HepG2 (cell line): ENCODE results near the gene TAPBP. TPM values are rescaled to one million over a fixed set of nuclear protein-coding genes. Genes with fewer than 3 reads are reported as not detected.
A peak's percentile ranks its signal among the peaks of the same experiment; 100 is the strongest.

ENCODE experiments used
- ATAC-seq: fragments of 200-7000 bp; cut with Tn5 transposase; 3 replicates; pipeline ENCODE4 v1.9.1; 2020; ENCODE audit warnings: mild to moderate bottlenecking, moderate library complexity
- BruUV-seq: library from RNA; stranded (reverse); fragments of 400-500 nt; replicated peaks from 2 replicates; lab custom pipeline; 2021; lab: Mats Ljungman, UMichigan
- CTCF ChIA-PET: fragments of 300-600 bp; formaldehyde crosslinking; extraction: SDS; loops from one replicate; lab custom pipeline; 2021; ENCODE audit warnings: low total read pairs, inconsistent platforms, low intra/inter-chr PET ratio; lab: Yijun Ruan, JAX
- POLR2A ChIA-PET: fragments of 350-600 bp; sonication (Branson Sonifier 250); formaldehyde crosslinking; loops from one replicate; lab custom pipeline; 2020; ENCODE audit warnings: antibody characterized with exemption, inconsistent platforms; lab: Yijun Ruan, JAX
- DNase-seq: peaks from one replicate; pipeline ENCODE4 v3.0.0-alpha.2; 2015; ENCODE audit warnings: low spot score
- FAIRE-seq: peaks from 3 replicates; lab custom pipeline; 2011; peaks lifted over from hg19 to GRCh38; lab: Jason Lieb, UNC
- H2AFZ ChIP-seq: one replicate; pipeline ENCODE4 v1.6.1; 2011; ENCODE audit warnings: low read length, inconsistent platforms
- H3K27ac ChIP-seq: fragments of 300-600 bp; 3 replicates; pipeline ENCODE4 v1.8.0; 2011; ENCODE audit warnings: mixed run types, mild to moderate bottlenecking, mixed read lengths, low read length, inconsistent platforms; ENCODE audit not compliant: insufficient read depth; ENCODE audit errors: extremely low read length
- H3K27me3 ChIP-seq, 2 experiments: fragments of 200-600 bp in 1 of 2; 2 replicates in 1 of 2; 3 replicates in 1 of 2; pipeline versions ENCODE4 v1.6.0 to v1.8.0; 2011; ENCODE audit warnings: low read length in 2 of 2, mild to moderate bottlenecking in 2 of 2, moderate library complexity in 2 of 2, inconsistent platforms in 1 of 2; ENCODE audit not compliant: insufficient read depth in 2 of 2, control insufficient read depth in 1 of 2
- H3K36me3 ChIP-seq, 2 experiments: fragments of 200-600 bp in 1 of 2; replicated peaks in 1 of 2; 2 replicates in 1 of 2; 3 replicates in 1 of 2; pipeline versions ENCODE4 v1.5.1 to v1.8.0; 2011; ENCODE audit warnings: low read length in 2 of 2, inconsistent platforms in 1 of 2; ENCODE audit not compliant: insufficient read depth in 2 of 2, control insufficient read depth in 1 of 2
- H3K4me1 ChIP-seq: 2 replicates; pipeline ENCODE4 v1.5.1; 2012; ENCODE audit warnings: low read length, inconsistent platforms; ENCODE audit not compliant: insufficient read depth
- H3K4me2 ChIP-seq: 2 replicates; pipeline ENCODE4 v1.6.0; 2011; ENCODE audit warnings: low read depth, low read length, inconsistent platforms
- H3K4me3 ChIP-seq, 3 experiments: fragments of 200-600 bp in 1 of 3; sonication (generic), shearing (Covaris generic) in 1 of 3; replicated peaks in 1 of 3; 2 replicates each; pipeline ENCODE4 v1.5.1; 2011 to 2016; ENCODE audit warnings: low read length in 3 of 3, inconsistent platforms in 2 of 3, low read depth in 2 of 3, mild to moderate bottlenecking in 2 of 3, control low read depth in 1 of 3, mixed read lengths in 1 of 3; ENCODE audit not compliant: insufficient read depth in 1 of 3
- H3K79me2 ChIP-seq: one replicate; pipeline ENCODE4 v1.6.1; 2011; ENCODE audit warnings: low read length, inconsistent platforms; ENCODE audit not compliant: insufficient read depth
- H3K9ac ChIP-seq: 2 replicates; pipeline ENCODE4 v1.6.0; 2011; ENCODE audit warnings: mild to moderate bottlenecking, low read depth, low read length, inconsistent platforms; ENCODE audit not compliant: insufficient read depth
- H3K9me3 ChIP-seq: 2 replicates; pipeline ENCODE4 v1.5.1; 2012; ENCODE audit warnings: mild to moderate bottlenecking, low read length
- H4K20me1 ChIP-seq: 2 replicates; pipeline ENCODE4 v1.6.0; 2011; ENCODE audit warnings: inconsistent platforms, mild to moderate bottlenecking, low read length, moderate library complexity; ENCODE audit not compliant: insufficient read depth
- GMEB2 ChIP-seq: IDR thresholded peaks from 2 replicates; pipeline ENCODE4 v1.6.1; 2016; ENCODE audit warnings: missing biosample characterization, missing genetic modification reagents, low read depth
- HNF4A ChIP-seq: sonication (generic); formaldehyde crosslinking; IDR thresholded peaks from 2 replicates; pipeline ENCODE4 v1.4.0; 2020; ENCODE audit warnings: missing genetic modification reagents
- HNRNPK ChIP-seq: fragments of 200-400 bp; formaldehyde crosslinking; IDR thresholded peaks from 2 replicates; pipeline ENCODE4 v1.6.1; 2018; ENCODE audit warnings: low read length, low read depth, moderate library complexity, mild to moderate bottlenecking; ENCODE audit not compliant: poor library complexity, severe bottlenecking
- HOXA3 ChIP-seq: sonication (generic); formaldehyde crosslinking; IDR thresholded peaks from 2 replicates; pipeline ENCODE4 v1.5.0; 2020; ENCODE audit warnings: missing genetic modification reagents
- ISX ChIP-seq: sonication (generic); formaldehyde crosslinking; conservative IDR thresholded peaks from 2 replicates; pipeline ENCODE4 v1.5.0; 2020; ENCODE audit warnings: missing genetic modification reagents
- KLF11 ChIP-seq: IDR thresholded peaks from 2 replicates; pipeline ENCODE4 v1.6.1; 2016; ENCODE audit warnings: missing compliant biosample characterization
- MAZ ChIP-seq, 2 experiments: sonication (generic) in 1 of 2; formaldehyde crosslinking in 1 of 2; IDR thresholded peaks; 2 replicates each; pipeline versions ENCODE4 v1.5.0 to v1.6.1; 2012 to 2020; ENCODE audit warnings: low read depth in 2 of 2, mild to moderate bottlenecking in 2 of 2, borderline replicate concordance in 1 of 2, improper control_type of control experiment in 1 of 2, low read length in 1 of 2, missing genetic modification reagents in 1 of 2, moderate library complexity in 1 of 2
- MBD4 ChIP-seq: IDR thresholded peaks from 2 replicates; pipeline ENCODE4 v1.6.1; 2012; ENCODE audit warnings: low read length, inconsistent platforms, borderline replicate concordance
- NBN ChIP-seq: fragments of 450-650 bp; conservative IDR thresholded peaks from 2 replicates; pipeline ENCODE4 v1.6.1; 2017
- NR3C1 ChIP-seq: sonication (generic); formaldehyde crosslinking; IDR thresholded peaks from 2 replicates; pipeline ENCODE4 v1.4.0; 2020; ENCODE audit warnings: missing genetic modification reagents
- POLR2AphosphoS5 ChIP-seq: IDR thresholded peaks from 2 replicates; pipeline ENCODE4 v1.6.1; 2012; ENCODE audit warnings: low read depth, low read length
- RBFOX2 ChIP-seq: fragments of 200-400 bp; formaldehyde crosslinking; IDR thresholded peaks from 2 replicates; pipeline ENCODE4 v1.6.1; 2017; ENCODE audit warnings: low read depth, mild to moderate bottlenecking, low read length
- SP5 ChIP-seq: IDR thresholded peaks from 2 replicates; pipeline ENCODE4 v1.6.1; 2016; ENCODE audit warnings: low read depth, borderline replicate concordance
- TCF7L2 ChIP-seq: IDR thresholded peaks from 2 replicates; pipeline ENCODE4 v1.6.1; 2011; ENCODE audit warnings: mild to moderate bottlenecking, low read depth, low read length, moderate library complexity
- WIZ ChIP-seq: sonication (generic); formaldehyde crosslinking; IDR thresholded peaks from 2 replicates; pipeline ENCODE4 v1.5.1; 2020; ENCODE audit warnings: mild to moderate bottlenecking, missing genetic modification reagents
- ZHX1 ChIP-seq: sonication (generic); formaldehyde crosslinking; IDR thresholded peaks from 2 replicates; pipeline ENCODE4 v1.8.1; 2022; ENCODE audit warnings: low read depth, mild to moderate bottlenecking, missing genetic modification reagents
- in situ Hi-C: cut with HindIII; loops from 2 replicates; pipeline ENCODE4 v1.10.0; 2017; ENCODE audit warnings: low pct_unique_long_range_greater_than_20kb; ENCODE audit not compliant: extremely low pct_ligation_motif_present
- intact Hi-C: fragments of 100-400 bp; cut with micrococcal nuclease; formaldehyde crosslinking; loops from one replicate; pipeline ENCODE4 v1.10.0; 2022; ENCODE audit not compliant: unreplicated experiment
- polyA plus RNA-seq, 8 experiments: library from polyadenylated mRNA; depleted of rRNA in 3 of 8; stranded (reverse) in 7 of 8; unstranded in 1 of 8; fragments of >200 nt; fragmentation: Illumina TruSeq in 4 of 8; extraction: Trizol in 4 of 8; gene quantifications; 2 replicates each; pipeline versions ENCODE4 v1.2.1 to v1.2.3, GENCODE V29; 2011 to 2016; ENCODE audit warnings: low read depth in 4 of 8, missing spikeins in 1 of 8, mixed read lengths in 1 of 8; ENCODE audit not compliant: insufficient read depth in 1 of 8
- total RNA-seq, 5 experiments: library from RNA; depleted of rRNA; stranded (reverse); fragments of >200 nt; fragmentation: Illumina TruSeq; extraction: Trizol; gene quantifications; 2 replicates each; pipeline ENCODE4 v1.2.3, GENCODE V29; 2016; ENCODE audit warnings: low read depth in 1 of 5
- TF ChIP-seq, protein P1 (sequence below): sonication (generic); formaldehyde crosslinking; IDR thresholded peaks from 2 replicates; pipeline ENCODE4 v1.9.0; 2021; ENCODE audit warnings: missing genetic modification reagents, borderline replicate concordance
- TF ChIP-seq, protein P2 (sequence below): IDR thresholded peaks from 2 replicates; pipeline ENCODE4 v1.6.1; 2012; ENCODE audit warnings: inconsistent platforms

TAPBP gene
- total and polyA plus RNA-seq, 2 of the 13 experiments (the other 11 are each of a cell fraction or from before 2014, with no cell fraction given) = 27.4 to 32.3 TPM

GRCh38 chr6:33276864-33277662, 36.8 kb downstream of the TAPBP start, which contains the start of gene B3GALT4 (continued):
- TF ChIP-seq ZHX1 (CRISPR knock-in tag) (peak; percentile 94), HOXA3 (CRISPR knock-in tag) (peak; percentile 77; the same call in 1 of the 2 replicates), TCF7L2 (no peak), MAZ (IDR thresholded peaks at IDR 0.05; ENCODE audit: borderline replicate concordance, low read depth, low read length) (no peak), MAZ (CRISPR knock-in tag; IDR thresholded peaks at IDR 0.05; ENCODE audit: low read depth) (peak; percentile 48; the same call in 1 of the 2 replicates), HNF4A (CRISPR knock-in tag) (no peak)

- POLR2A ChIA-PET = interaction anchor here (1.6 to 3.5 kb wide), 6 partner anchors 13 to 77 kb away, joined by 4 to 17 read pairs (median 11); partner anchors contain the start of genes PFDN6, RGL2 and WDR46
- intact Hi-C loops (no loop called here), in situ Hi-C loops (loop anchor here (25.0 kb wide), 1 partner anchor 136 kb away; the partner anchor contains the start of genes CUTA, PHF1 and SYNGAP1)
- Histone ChIP-seq H3K4me2 (no peak overlapping the region), H4K20me1 (peaks cover 33% of the 10 kb centered on the region), H3K36me3 (peaks cover 20 to 55% of the 10 kb centered on the region in 2 experiments), H3K79me2 (peaks cover 35% of the 10 kb centered on the region), H3K27ac (no peak overlapping the region), H3K9me3 (no peaks in the 10 kb centered on the region), H3K4me1 (peaks cover 31% of the 10 kb centered on the region), H2AFZ (no peak overlapping the region), H3K27me3 (no peaks in the 10 kb centered on the region; a peak in 1 of 5 replicates), H3K4me3 (no peak overlapping the region), H3K9ac (no peak overlapping the region)
- CTCF ChIA-PET = interaction anchor here (1.3 kb wide), 1 partner anchor 130 kb away, joined by 4 read pairs; no protein-coding TSS in a partner anchor
- ATAC-seq (no peak), FAIRE-seq (no peak), DNase-seq (no peak)
- BruUV-seq = no TSS peak
- no peak for TF ChIP-seq SP5 (CRISPR knock-in tag)
- TF ChIP-seq POLR2AphosphoS5 = peak; percentile 57; the same call in 1 of the 2 replicates
- TF ChIP-seq, protein P1, sequence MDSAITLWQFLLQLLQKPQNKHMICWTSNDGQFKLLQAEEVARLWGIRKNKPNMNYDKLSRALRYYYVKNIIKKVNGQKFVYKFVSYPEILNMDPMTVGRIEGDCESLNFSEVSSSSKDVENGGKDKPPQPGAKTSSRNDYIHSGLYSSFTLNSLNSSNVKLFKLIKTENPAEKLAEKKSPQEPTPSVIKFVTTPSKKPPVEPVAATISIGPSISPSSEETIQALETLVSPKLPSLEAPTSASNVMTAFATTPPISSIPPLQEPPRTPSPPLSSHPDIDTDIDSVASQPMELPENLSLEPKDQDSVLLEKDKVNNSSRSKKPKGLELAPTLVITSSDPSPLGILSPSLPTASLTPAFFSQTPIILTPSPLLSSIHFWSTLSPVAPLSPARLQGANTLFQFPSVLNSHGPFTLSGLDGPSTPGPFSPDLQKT (CRISPR knock-in tag) = no peak
- TF ChIP-seq RBFOX2 = no peak
- no peak for TF ChIP-seq HNRNPK
- TF ChIP-seq, protein P2, sequence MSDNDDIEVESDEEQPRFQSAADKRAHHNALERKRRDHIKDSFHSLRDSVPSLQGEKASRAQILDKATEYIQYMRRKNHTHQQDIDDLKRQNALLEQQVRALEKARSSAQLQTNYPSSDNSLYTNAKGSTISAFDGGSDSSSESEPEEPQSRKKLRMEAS = no peak
- no peak for TF ChIP-seq NR3C1 (CRISPR knock-in tag)
- TF ChIP-seq MBD4 = 0 out of 2 replicates have a peak, but pooled peaks have one; percentile 62
- TF ChIP-seq ISX (CRISPR knock-in tag) = no peak
- no peak for TF ChIP-seq NBN
- no peak for TF ChIP-seq GMEB2 (CRISPR knock-in tag)
- TF ChIP-seq WIZ (CRISPR knock-in tag) = no peak
- TF ChIP-seq KLF11 (CRISPR knock-in tag) = no peak
Measured at GRCh38 chr6:33276581-33276863, 37.4 kb downstream of the TAPBP start.
